HCT116 (cell line): ENCODE measurements around the gene GDPD1. TPM values are rescaled to one million over a fixed set of nuclear protein-coding genes. Genes with fewer than 3 reads are reported as not detected.

Experiments
- ATAC-seq: fragments of 200-7000 bp; cut with Tn5 transposase; 2 replicates; pipeline ENCODE4 v1.9.1; 2020; ENCODE audit warnings: mild to moderate bottlenecking, moderate library complexity
- BruUV-seq: library from RNA; stranded (reverse); fragments of 400-500 nt; replicated peaks from 2 replicates; lab custom pipeline; 2021; lab: Mats Ljungman, UMichigan
- CTCF ChIA-PET: fragments of 300-600 bp; sonication (Branson Sonifier 250); formaldehyde crosslinking; loops from one replicate; lab custom pipeline; 2021; ENCODE audit warnings: antibody characterized with exemption; lab: Charles Lee
- POLR2A ChIA-PET: fragments of 300-600, 350-600 bp; sonication (Branson Sonifier 250); formaldehyde crosslinking; loops from one replicate; lab custom pipeline; 2021; ENCODE audit warnings: antibody characterized with exemption; lab: Charles Lee
- RAD21 ChIA-PET, 2 experiments: fragments of 300-600 bp; sonication (Branson Sonifier 250); formaldehyde crosslinking; loops; one replicate each; lab custom pipeline; 2023; ENCODE audit warnings: low total read pairs in 2 of 2; ENCODE audit not compliant: uncharacterized antibody in 2 of 2, unreplicated experiment in 2 of 2, low non-redundant PET in 1 of 2; lab: Charles Lee
- DNase-seq: peaks from one replicate; pipeline ENCODE4 v3.0.0-alpha.2; 2010; ENCODE audit warnings: low read depth, low spot score
- H2AFZ ChIP-seq: fragments of 200-600 bp; shearing (Covaris generic), sonication (generic); 2 replicates; pipeline ENCODE4 v1.6.1; 2017; ENCODE audit warnings: low read depth, mixed run types, mixed read lengths, antibody characterized with exemption, low read length; ENCODE audit not compliant: poor library complexity, severe bottlenecking
- H3K27ac ChIP-seq: 2 replicates; pipeline ENCODE4 v1.5.1; 2012; ENCODE audit warnings: low read depth, low read length
- H3K27me3 ChIP-seq: fragments of 200-600 bp; sonication (generic); 2 replicates; pipeline ENCODE4 v1.6.1; 2016; ENCODE audit warnings: mixed run types, low read length, mixed read lengths; ENCODE audit not compliant: insufficient read depth
- H3K36me3 ChIP-seq, 2 experiments: fragments of 200-500 bp in 1 of 2; fragments of 200-600 bp in 1 of 2; sonication (Bioruptor generic) in 1 of 2; sonication (generic) in 1 of 2; 2 replicates each; pipeline versions ENCODE4 v1.5.1 to v1.6.1; 2014 to 2016; ENCODE audit warnings: low read length in 2 of 2, inconsistent platforms in 1 of 2, mixed read lengths in 1 of 2, mixed run types in 1 of 2; ENCODE audit not compliant: insufficient read depth in 2 of 2, control insufficient read depth in 1 of 2
- H3K4me1 ChIP-seq, 2 experiments: fragments of 200-600 bp in 1 of 2; sonication (generic) in 1 of 2; 2 replicates each; pipeline versions ENCODE4 v1.5.1 to v1.6.1; 2012 to 2017; ENCODE audit warnings: low read length in 2 of 2, inconsistent platforms in 1 of 2, mild to moderate bottlenecking in 1 of 2, mixed read lengths in 1 of 2, mixed run types in 1 of 2, moderate library complexity in 1 of 2; ENCODE audit not compliant: insufficient read depth in 2 of 2, control insufficient read depth in 1 of 2
- H3K4me2 ChIP-seq: fragments of 200-600 bp; sonication (generic); 2 replicates; pipeline ENCODE4 v1.6.1; 2017; ENCODE audit warnings: mixed run types, low read length, mixed read lengths
- H3K4me3 ChIP-seq, 2 experiments: fragments of 200-600 bp in 1 of 2; sonication (generic) in 1 of 2; replicated peaks in 1 of 2; 2 replicates each; pipeline ENCODE4 v1.5.1; 2011 to 2016; ENCODE audit warnings: low read length in 2 of 2, control low read depth in 1 of 2, low read depth in 1 of 2, mild to moderate bottlenecking in 1 of 2, mixed read lengths in 1 of 2, mixed run types in 1 of 2
- H3K79me2 ChIP-seq: fragments of 200-600 bp; sonication (generic); 2 replicates; pipeline ENCODE4 v1.6.1; 2017; ENCODE audit warnings: mild to moderate bottlenecking, mixed run types, low read length, moderate library complexity, mixed read lengths; ENCODE audit not compliant: insufficient read depth
- H3K9ac ChIP-seq: fragments of 200-600 bp; sonication (generic); 2 replicates; pipeline ENCODE4 v1.6.1; 2016; ENCODE audit warnings: low read length, mixed read lengths
- H3K9me2 ChIP-seq: fragments of 200-600 bp; sonication (generic), shearing (Covaris generic); 2 replicates; pipeline ENCODE4 v1.6.1; 2017; ENCODE audit warnings: mixed run types, mild to moderate bottlenecking, moderate library complexity; ENCODE audit not compliant: insufficient read depth
- H3K9me3 ChIP-seq, 2 experiments: fragments of 200-500 bp in 1 of 2; fragments of 200-600 bp in 1 of 2; sonication (Bioruptor generic) in 1 of 2; sonication (generic) in 1 of 2; 2 replicates each; pipeline ENCODE4 v1.6.1; 2014 to 2017; ENCODE audit warnings: low read length in 2 of 2, mixed read lengths in 2 of 2, inconsistent platforms in 1 of 2, low read depth in 1 of 2, mild to moderate bottlenecking in 1 of 2, mixed run types in 1 of 2, moderate library complexity in 1 of 2; ENCODE audit not compliant: control insufficient read depth in 1 of 2, insufficient read depth in 1 of 2
- H4K20me1 ChIP-seq: fragments of 200-600 bp; sonication (generic), shearing (Covaris generic); 2 replicates; pipeline ENCODE4 v1.6.1; 2017; ENCODE audit warnings: mixed run types, mild to moderate bottlenecking, moderate library complexity; ENCODE audit not compliant: insufficient read depth
- CBX3 ChIP-seq: IDR thresholded peaks from 2 replicates; pipeline ENCODE4 v1.6.1; 2012; ENCODE audit warnings: low read depth
- CEBPB ChIP-seq: IDR thresholded peaks from 2 replicates; pipeline ENCODE4 v1.6.1; 2012; ENCODE audit warnings: low read depth
- EZH2 ChIP-seq: fragments of 200-600 bp; sonication (generic); IDR thresholded peaks from 2 replicates; pipeline ENCODE4 v1.6.1; 2017; ENCODE audit warnings: antibody characterized with exemption, mixed run types
- FOSL1 ChIP-seq: IDR thresholded peaks from 2 replicates; pipeline ENCODE4 v1.6.1; 2012; ENCODE audit warnings: low read depth
- JUND ChIP-seq: IDR thresholded peaks from 2 replicates; pipeline ENCODE4 v1.6.1; 2012
- POLR2A ChIP-seq: IDR thresholded peaks from 2 replicates; pipeline ENCODE4 v1.7.0; 2011; ENCODE audit warnings: borderline replicate concordance; ENCODE audit not compliant: insufficient read depth, insufficient read length; ENCODE audit errors: extremely low read depth
- POLR2AphosphoS5 ChIP-seq: IDR thresholded peaks from 2 replicates; pipeline ENCODE4 v1.6.1; 2011; ENCODE audit warnings: mild to moderate bottlenecking, low read depth, low read length, moderate library complexity
- RAD21 ChIP-seq: IDR thresholded peaks from 2 replicates; pipeline ENCODE4 v1.6.1; 2012; ENCODE audit warnings: low read depth, mild to moderate bottlenecking
- SRF ChIP-seq: IDR thresholded peaks from 2 replicates; pipeline ENCODE4 v1.6.1; 2012; ENCODE audit warnings: low read depth
- YY1 ChIP-seq: IDR thresholded peaks from 2 replicates; pipeline ENCODE4 v1.6.1; 2011; ENCODE audit warnings: low read length, low read depth, moderate library complexity, mild to moderate bottlenecking; ENCODE audit not compliant: insufficient replicate concordance; ENCODE audit errors: extremely low read depth
- ZFX ChIP-seq: fragments of 450-650 bp; IDR thresholded peaks from 2 replicates; pipeline ENCODE4 v1.6.1; 2017
- intact Hi-C: fragments of 100-400 bp; cut with micrococcal nuclease; formaldehyde crosslinking; loops from 2 replicates; pipeline ENCODE4 v1.10.0; 2022
- total RNA-seq: library from RNA; stranded (reverse); gene quantifications from one replicate; pipeline ENCODE4 v1.2.1, GENCODE V29; 2021; ENCODE audit not compliant: unreplicated experiment
- TF ChIP-seq, protein P1 (sequence below): IDR thresholded peaks from 2 replicates; pipeline ENCODE4 v1.6.1; 2012
- TF ChIP-seq, protein P2 (sequence below), 3 experiments: fragments of 200-600 bp in 1 of 3; sonication (generic) in 1 of 3; IDR thresholded peaks in 2 of 3; conservative IDR thresholded peaks in 1 of 3; 2 replicates each; pipeline ENCODE4 v1.5.1; 2012 to 2017; ENCODE audit warnings: low read depth in 2 of 3, low read length in 2 of 3, antibody characterized with exemption in 1 of 3, borderline replicate concordance in 1 of 3, control low read depth in 1 of 3, mild to moderate bottlenecking in 1 of 3, mixed read lengths in 1 of 3, mixed run types in 1 of 3, moderate library complexity in 1 of 3; ENCODE audit not compliant: insufficient read depth in 1 of 3
- TF ChIP-seq, protein P3 (sequence below): IDR thresholded peaks from 2 replicates; pipeline ENCODE4 v1.6.1; 2011; ENCODE audit warnings: mild to moderate bottlenecking, low read length, moderate library complexity; ENCODE audit not compliant: insufficient replicate concordance; ENCODE audit errors: extremely low read depth

Gene GDPD1
- total RNA-seq, 1 experiment from 2014 or later = 13.7 TPM

DNA sequence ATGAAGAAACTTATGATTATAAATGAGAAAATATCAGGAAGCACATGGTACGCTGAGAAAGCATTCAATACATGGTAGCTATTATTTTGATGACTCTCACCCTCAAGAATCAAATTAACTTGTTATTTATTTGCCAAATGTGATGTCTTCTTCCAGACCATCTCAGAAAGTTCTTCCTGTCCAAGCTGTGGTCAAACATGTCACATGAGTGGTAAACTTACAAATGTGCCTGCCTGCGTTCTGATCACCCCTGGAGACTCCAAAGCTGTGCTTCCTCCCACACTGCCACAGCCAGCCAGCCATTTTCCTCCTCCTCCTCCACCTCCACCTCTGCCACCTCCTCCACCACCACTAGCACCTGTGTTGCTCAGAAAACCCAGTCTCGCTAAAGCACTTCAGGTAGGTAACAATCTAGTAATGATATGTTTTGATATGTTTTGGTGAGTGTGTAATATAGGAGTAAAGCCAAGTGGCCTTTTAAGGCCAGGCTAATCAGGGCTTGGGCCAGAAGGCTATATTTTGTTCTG is 26.9 kb upstream of the GDPD1 start:
- Histone ChIP-seq H3K79me2 (no peaks in the 10 kb centered on the region), H3K36me3 (peaks cover 38 to 49% of the 10 kb centered on the region in 2 experiments), H3K4me1 (no peaks in the 10 kb centered on the region), H3K27me3 (no peaks in the 10 kb centered on the region), H3K4me3 (no peak overlapping the region), H4K20me1 (no peaks in the 10 kb centered on the region; the same call in 1 of the 2 replicates), H3K27ac (no peak overlapping the region), H3K9ac (no peak overlapping the region), H3K9me2 (no peaks in the 10 kb centered on the region), H2AFZ (no peak overlapping the region), H3K9me3 (no peaks in the 10 kb centered on the region), H3K4me2 (no peak overlapping the region)
- TF ChIP-seq, protein P1, sequence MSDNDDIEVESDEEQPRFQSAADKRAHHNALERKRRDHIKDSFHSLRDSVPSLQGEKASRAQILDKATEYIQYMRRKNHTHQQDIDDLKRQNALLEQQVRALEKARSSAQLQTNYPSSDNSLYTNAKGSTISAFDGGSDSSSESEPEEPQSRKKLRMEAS = no peak
- no peak for TF ChIP-seq RAD21
- TF ChIP-seq JUND = no peak
- TF ChIP-seq YY1 = no peak
- no peak for TF ChIP-seq EZH2
- TF ChIP-seq, protein P2, sequence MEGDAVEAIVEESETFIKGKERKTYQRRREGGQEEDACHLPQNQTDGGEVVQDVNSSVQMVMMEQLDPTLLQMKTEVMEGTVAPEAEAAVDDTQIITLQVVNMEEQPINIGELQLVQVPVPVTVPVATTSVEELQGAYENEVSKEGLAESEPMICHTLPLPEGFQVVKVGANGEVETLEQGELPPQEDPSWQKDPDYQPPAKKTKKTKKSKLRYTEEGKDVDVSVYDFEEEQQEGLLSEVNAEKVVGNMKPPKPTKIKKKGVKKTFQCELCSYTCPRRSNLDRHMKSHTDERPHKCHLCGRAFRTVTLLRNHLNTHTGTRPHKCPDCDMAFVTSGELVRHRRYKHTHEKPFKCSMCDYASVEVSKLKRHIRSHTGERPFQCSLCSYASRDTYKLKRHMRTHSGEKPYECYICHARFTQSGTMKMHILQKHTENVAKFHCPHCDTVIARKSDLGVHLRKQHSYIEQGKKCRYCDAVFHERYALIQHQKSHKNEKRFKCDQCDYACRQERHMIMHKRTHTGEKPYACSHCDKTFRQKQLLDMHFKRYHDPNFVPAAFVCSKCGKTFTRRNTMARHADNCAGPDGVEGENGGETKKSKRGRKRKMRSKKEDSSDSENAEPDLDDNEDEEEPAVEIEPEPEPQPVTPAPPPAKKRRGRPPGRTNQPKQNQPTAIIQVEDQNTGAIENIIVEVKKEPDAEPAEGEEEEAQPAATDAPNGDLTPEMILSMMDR (IDR thresholded peaks at IDR 0.05 in 2 of 3, conservative IDR thresholded peaks at IDR 0.05 in 1 of 3; ENCODE audit: borderline replicate concordance in 1 of 3, insufficient read depth in 1 of 3, low read depth in 2 of 3, low read length in 2 of 3) = no peak
- BruUV-seq = no TSS peak
- ChIA-PET POLR2A (no interaction called here), RAD21 (interaction anchor here in 1 of 2 experiments (0.6 kb wide), 1 partner anchor 21 kb away, joined by 4 read pairs; no protein-coding TSS in a partner anchor), CTCF (no interaction called here)
- intact Hi-C loops = no loop called here
- ATAC-seq (no peak), DNase-seq (no peak)

DNA sequence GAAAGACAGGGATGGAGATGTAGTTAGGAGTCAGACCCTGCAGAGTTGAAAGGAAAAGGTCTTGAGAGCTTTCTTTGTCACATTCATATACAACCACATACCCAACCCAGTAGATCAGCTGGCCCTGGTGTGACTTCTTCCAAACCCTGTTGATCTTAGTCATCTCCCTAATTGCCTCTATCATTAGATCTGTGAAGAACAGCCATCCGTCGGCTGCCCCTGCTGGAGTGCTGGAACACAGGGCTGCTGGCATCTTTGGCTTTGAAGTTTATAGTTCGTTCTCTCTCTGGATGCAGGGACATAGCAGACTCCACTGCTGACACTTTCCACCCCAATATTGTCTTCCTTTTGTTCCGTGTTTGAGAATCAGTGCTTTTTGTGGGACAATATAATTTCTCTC is 20.9 kb upstream of the GDPD1 start:
- Histone ChIP-seq H3K9me3 (no peaks in the 10 kb centered on the region), H3K4me1 (no peaks in the 10 kb centered on the region), H3K79me2 (no peaks in the 10 kb centered on the region), H3K36me3 (peaks cover 40 to 72% of the 10 kb centered on the region in 2 experiments), H4K20me1 (no peaks in the 10 kb centered on the region; the same call in 1 of the 2 replicates), H3K27ac (no peak overlapping the region), H2AFZ (no peak overlapping the region), H3K9me2 (no peaks in the 10 kb centered on the region), H3K4me3 (no peak overlapping the region), H3K4me2 (no peak overlapping the region), H3K27me3 (no peaks in the 10 kb centered on the region), H3K9ac (no peak overlapping the region)
- BruUV-seq = no TSS peak
- ChIA-PET CTCF (no interaction called here), RAD21 (no interaction called here), POLR2A (no interaction called here)
- DNase-seq = no peak
- no peak; the same call in 1 of the 2 replicates for ATAC-seq
- intact Hi-C loops = no loop called here
- TF ChIP-seq POLR2A = no peak
- no peak for TF ChIP-seq CEBPB
- TF ChIP-seq FOSL1 = no peak
- TF ChIP-seq ZFX = no peak
- TF ChIP-seq, protein P3, sequence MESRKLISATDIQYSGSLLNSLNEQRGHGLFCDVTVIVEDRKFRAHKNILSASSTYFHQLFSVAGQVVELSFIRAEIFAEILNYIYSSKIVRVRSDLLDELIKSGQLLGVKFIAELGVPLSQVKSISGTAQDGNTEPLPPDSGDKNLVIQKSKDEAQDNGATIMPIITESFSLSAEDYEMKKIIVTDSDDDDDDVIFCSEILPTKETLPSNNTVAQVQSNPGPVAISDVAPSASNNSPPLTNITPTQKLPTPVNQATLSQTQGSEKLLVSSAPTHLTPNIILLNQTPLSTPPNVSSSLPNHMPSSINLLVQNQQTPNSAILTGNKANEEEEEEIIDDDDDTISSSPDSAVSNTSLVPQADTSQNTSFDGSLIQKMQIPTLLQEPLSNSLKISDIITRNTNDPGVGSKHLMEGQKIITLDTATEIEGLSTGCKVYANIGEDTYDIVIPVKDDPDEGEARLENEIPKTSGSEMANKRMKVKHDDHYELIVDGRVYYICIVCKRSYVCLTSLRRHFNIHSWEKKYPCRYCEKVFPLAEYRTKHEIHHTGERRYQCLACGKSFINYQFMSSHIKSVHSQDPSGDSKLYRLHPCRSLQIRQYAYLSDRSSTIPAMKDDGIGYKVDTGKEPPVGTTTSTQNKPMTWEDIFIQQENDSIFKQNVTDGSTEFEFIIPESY = no peak
- TF ChIP-seq JUND = no peak
- no peak for TF ChIP-seq CBX3
- no peak for TF ChIP-seq SRF
- TF ChIP-seq, protein P2 (IDR thresholded peaks at IDR 0.05 in 2 of 3, conservative IDR thresholded peaks at IDR 0.05 in 1 of 3; ENCODE audit: borderline replicate concordance in 1 of 3, insufficient read depth in 1 of 3, low read depth in 2 of 3, low read length in 2 of 3) = no peak
- no peak for TF ChIP-seq POLR2AphosphoS5
